Stomach (tissue), 9 donors: ENCODE data around the gene MT1F. TPM values are rescaled to one million over a fixed set of nuclear protein-coding genes. Genes with fewer than 3 reads are reported as not detected.
"Not testable (repeated sequence)": the region's sequence is repeated elsewhere in the genome, so short reads cannot be mapped to it uniquely, and the experiment has no call there.

Source experiments
- DNase-seq, 2 donors: peaks; one replicate each; pipeline versions ENCODE4 v3.0.0 to v3.0.0-alpha.2; 2013 to 2019
- H3K27ac ChIP-seq, 5 donors: fragments of 200-600 bp in 4 of 5; sonication (generic) in 4 of 5; one replicate each; pipeline ENCODE4 v1.5.1; 2013 to 2019; ENCODE audit warnings: mild to moderate bottlenecking in 1 of 5, moderate library complexity in 1 of 5
- H3K27me3 ChIP-seq, 3 donors: fragments of 200-600 bp; sonication (generic); one replicate each; pipeline ENCODE4 v1.5.1; 2017 to 2019; ENCODE audit warnings: mixed run types in 1 of 3
- H3K36me3 ChIP-seq, 4 donors: fragments of 200-600 bp; sonication (generic); 1 replicate in 3 of 4; 2 replicates in 1 of 4; pipeline ENCODE4 v1.5.1; 2016 to 2019
- H3K4me1 ChIP-seq, 4 donors: fragments of 200-600 bp; sonication (generic); one replicate each; pipeline ENCODE4 v1.5.1; 2016 to 2019
- H3K4me3 ChIP-seq, 4 donors: fragments of 200-600 bp; sonication (generic) in 3 of 4; one replicate each; pipeline ENCODE4 v1.5.1; 2016 to 2019; ENCODE audit warnings: mild to moderate bottlenecking in 1 of 4
- H3K9me3 ChIP-seq, 4 donors: fragments of 200-600 bp; sonication (generic); one replicate each; pipeline ENCODE4 v1.5.1; 2016 to 2019
- CTCF ChIP-seq, 7 experiments: fragments of 450-650 bp in 4 of 7; fragments of 200-600 bp in 3 of 7; sonication (generic) in 3 of 7; IDR thresholded peaks; one replicate each; pipeline ENCODE4 v1.5.1; 2016 to 2019; ENCODE audit warnings: antibody characterized with exemption in 7 of 7, control low read depth in 2 of 7, mild to moderate bottlenecking in 1 of 7
- EP300 ChIP-seq: sonication (generic); formaldehyde crosslinking; IDR thresholded peaks from one replicate; pipeline ENCODE4 v1.6.1; 2017; ENCODE audit warnings: antibody characterized with exemption
- POLR2A ChIP-seq, 4 donors: fragments of 450-650 bp; IDR thresholded peaks; one replicate each; pipeline ENCODE4 v1.6.1; 2016; ENCODE audit warnings: antibody characterized with exemption in 4 of 4, control low read depth in 2 of 4, mild to moderate bottlenecking in 1 of 4, moderate library complexity in 1 of 4
- POLR2AphosphoS5 ChIP-seq, 3 donors: sonication (generic); formaldehyde crosslinking; IDR thresholded peaks; one replicate each; pipeline ENCODE4 v1.6.1; 2016; ENCODE audit warnings: antibody characterized with exemption in 3 of 3
- WGBS, 5 donors: extraction: QIAGEN DNeasy Blood & Tissue Kit in 3 of 5; methylation state at CpG; one replicate each; pipeline versions ENCODE4 v1.1.5 to v1.1.7; 2013 to 2018; 5-methylcytosine and 5-hydroxymethylcytosine counted together
- intact Hi-C: fragments of 100-400 bp; cut with DNase I; formaldehyde crosslinking; loops from one replicate; pipeline ENCODE4 v1.15.1; 2023; ENCODE audit warnings: low total_unique reads
- polyA plus RNA-seq, 3 donors: library from polyadenylated mRNA; stranded (reverse); fragments of 200-250 nt; gene quantifications; one replicate each; pipeline ENCODE4 v1.2.3, GENCODE V29; 2013
- total RNA-seq, 5 donors: library from RNA; depleted of rRNA; stranded (reverse); fragments of >200 nt; gene quantifications; one replicate each; pipeline versions ENCODE4 v1.1.0 to v1.2.3, GENCODE V29; 2014 to 2016
- donor health status: healthy with polysubstance abuse.
- donor health status: Bipolar disorder and iron deficiency.
- donor health status: healthy.

Gene MT1F
- total and polyA plus RNA-seq, 8 donors, result 7.5 to 225 (median 80.2) TPM; not detected in 2

GRCh38 chr16:56667581-56668571 lies 10.1 kb downstream of the MT1F start, which contains the start of gene MT1G:
Gene MT1G, minus strand, starts transcription at chr16:56668065. Its CDS starts 72 bp downstream, at chr16:56667993.
- H3K4me3 ChIP-seq, result peak within 1 kb of the TSS; percentile 30 to 46 (median 34)
- DNase-seq, result peak; percentile 87
- H3K4me1 ChIP-seq, result peaks cover 23 to 41% (median 38%) of the 10 kb centered on the region in 4 donors
- H3K27ac ChIP-seq, result peak within 1 kb of the TSS; percentile 43 to 78 (median 70)
- no peaks in the 10 kb centered on the region for H3K9me3 ChIP-seq
- peak in 1 of 4 donors; percentile 82 for TF ChIP-seq POLR2A (IDR thresholded peaks at IDR 0.05)
- no peak for TF ChIP-seq EP300
- peak; percentile 1 to 92 (median 91) for TF ChIP-seq POLR2AphosphoS5 (IDR thresholded peaks at IDR 0.05)
- H3K27me3 ChIP-seq, result peaks cover 0 to 89% (median 30%) of the 10 kb centered on the region in 3 donors
- H3K36me3 ChIP-seq, result no peaks in the 10 kb centered on the region
- intact Hi-C loops, result no loop called here
- 10 to 13% (median 12%) methylated on average over 29 to 46 of the region's 46 CpGs for WGBS, 5 donors

DNA sequence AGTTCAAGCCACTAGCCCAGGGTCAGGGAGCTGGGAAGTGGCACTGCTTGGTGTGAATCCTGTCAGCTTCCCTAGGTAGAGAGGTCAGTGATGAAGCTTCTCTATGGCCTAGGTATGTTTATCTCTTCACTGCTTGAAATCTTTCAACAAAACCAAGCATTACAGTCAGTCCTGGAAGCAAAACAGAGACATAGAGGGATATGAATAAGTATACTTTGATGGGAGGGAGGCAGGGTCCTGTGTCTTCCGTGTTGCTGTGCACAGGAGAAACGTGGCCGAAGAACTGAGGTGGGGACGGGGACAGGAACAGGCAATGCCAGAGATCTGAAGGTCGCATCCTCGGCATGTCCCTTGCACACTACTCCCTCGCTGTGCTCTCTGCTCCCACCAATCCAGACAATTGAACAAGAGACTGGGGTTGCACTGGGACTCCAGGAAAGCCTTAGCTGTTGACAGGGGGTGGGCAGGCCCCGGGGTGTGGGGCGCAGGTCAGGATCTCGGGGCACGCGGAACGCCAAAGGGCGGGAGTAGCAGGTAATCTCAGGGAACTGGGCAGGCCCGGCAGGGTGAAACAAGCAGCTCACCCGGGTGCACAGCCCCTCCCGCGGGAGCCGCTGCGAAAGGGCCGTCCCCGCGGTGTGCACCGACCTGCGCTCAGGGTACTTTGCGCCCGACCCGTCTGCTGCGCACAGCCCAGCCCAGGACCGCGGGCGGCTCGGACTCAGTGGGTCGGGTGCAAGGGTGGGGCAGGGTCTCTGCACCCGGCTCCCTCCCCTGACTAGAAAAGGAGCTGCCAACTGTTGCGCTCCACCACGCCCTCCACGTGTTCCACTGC lies 11.5 kb downstream of the MT1F start, which contains the start of gene MT1H:
Gene MT1H, plus strand, starts transcription at position 810 of the 835 bp plus-strand sequence. CDS start 71 bp downstream, outside the sequence.
- Histone ChIP-seq H3K36me3 (no peaks in the 10 kb centered on the region), H3K4me3 (peak within 1 kb of the TSS in 3 of 4 donors; percentile 12 to 32 (median 18)), H3K4me1 (peaks cover 20 to 36% (median 32%) of the 10 kb centered on the region in 4 donors), H3K9me3 (no peaks in the 10 kb centered on the region), H3K27me3 (peaks cover 0 to 88% (median 25%) of the 10 kb centered on the region in 3 donors), H3K27ac (peak within 1 kb of the TSS in 3 of 5 donors; percentile 46 to 78 (median 74))
- intact Hi-C loops, result no loop called here
- DNase-seq, result peak; percentile 58 to 80
- 12 to 26% (median 19%) methylated on average over 18 to 38 of the region's 38 CpGs for WGBS, 5 donors
- no peak for TF ChIP-seq POLR2AphosphoS5 (IDR thresholded peaks at IDR 0.05)
- TF ChIP-seq CTCF (IDR thresholded peaks at IDR 0.05), result no peak
- no peak for TF ChIP-seq EP300
- no peak for TF ChIP-seq POLR2A (IDR thresholded peaks at IDR 0.05)

GRCh38 chr16:56669840-56670619 lies 12.3 kb downstream of the MT1F start:
- intact Hi-C loops, result no loop called here
- Histone ChIP-seq H3K27ac (peak overlapping the region in 1 of 5 donors; percentile 78), H3K4me3 (peak overlapping the region in 3 of 4 donors; percentile 12 to 32 (median 18))

GRCh38 chr16:56670620-56670934 lies 12.8 kb downstream of the MT1F start:
- Histone ChIP-seq H3K4me3 (no peak overlapping the region), H3K4me1 (peaks cover 23 to 38% (median 34%) of the 10 kb centered on the region in 4 donors), H3K27me3 (peaks cover 0 to 93% (median 29%) of the 10 kb centered on the region in 3 donors), H3K27ac (no peak overlapping the region), H3K36me3 (no peaks in the 10 kb centered on the region), H3K9me3 (no peaks in the 10 kb centered on the region)
- intact Hi-C loops, result no loop called here
- 52 to 85% (median 71%) methylated on average over 2 of the region's 2 CpGs for WGBS, 5 donors
- DNase-seq, result no peak
- TF ChIP-seq EP300 (no peak), POLR2AphosphoS5 (IDR thresholded peaks at IDR 0.05) (no peak), POLR2A (IDR thresholded peaks at IDR 0.05) (no peak), CTCF (IDR thresholded peaks at IDR 0.05) (no peak)

More at GRCh38 chr16:56669840-56670619, 12.3 kb downstream of the MT1F start:
- H3K27me3 ChIP-seq, result peaks cover 0 to 88% (median 25%) of the 10 kb centered on the region in 3 donors
- peaks cover 20 to 36% (median 32%) of the 10 kb centered on the region in 4 donors for H3K4me1 ChIP-seq
- no peak for DNase-seq
- no peaks in the 10 kb centered on the region for H3K36me3 ChIP-seq
- WGBS, 5 donors, result 20 to 29% (median 25%) methylated on average over 19 of the region's 19 CpGs
- H3K9me3 ChIP-seq, result no peaks in the 10 kb centered on the region
- TF ChIP-seq POLR2A (IDR thresholded peaks at IDR 0.05), result no peak

DNA sequence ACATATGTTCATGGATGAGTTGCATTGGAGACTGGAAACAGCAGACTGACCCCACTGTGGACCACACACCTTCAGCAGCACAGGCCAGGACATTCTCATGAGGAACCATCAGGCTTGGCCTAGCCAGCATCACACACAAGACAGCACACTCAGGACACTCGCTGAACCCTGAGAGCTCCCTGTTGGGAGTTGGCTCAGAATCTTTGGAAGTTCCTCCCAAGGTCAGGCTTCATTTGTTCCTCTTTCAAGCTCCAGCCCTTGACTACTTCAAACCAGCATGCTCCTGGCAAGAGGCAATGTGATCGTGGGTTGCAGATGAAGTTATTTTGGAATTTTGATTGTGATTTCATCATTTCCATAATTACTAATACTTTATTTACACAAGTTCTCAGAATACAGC lies 13.9 kb downstream of the MT1F start:
- H3K27ac ChIP-seq, H3K4me3 ChIP-seq, intact Hi-C loops, DNase-seq, H3K9me3 ChIP-seq, H3K36me3 ChIP-seq: not testable (repeated sequence)
- peaks cover 0 to 96% (median 40%) of the 10 kb centered on the region in 3 donors for H3K27me3 ChIP-seq
- WGBS, 5 donors, result 63 to 79% (median 68%) methylated on average over 2 of the region's 2 CpGs
- peaks cover 31 to 43% (median 42%) of the 10 kb centered on the region in 4 donors for H3K4me1 ChIP-seq

DNA sequence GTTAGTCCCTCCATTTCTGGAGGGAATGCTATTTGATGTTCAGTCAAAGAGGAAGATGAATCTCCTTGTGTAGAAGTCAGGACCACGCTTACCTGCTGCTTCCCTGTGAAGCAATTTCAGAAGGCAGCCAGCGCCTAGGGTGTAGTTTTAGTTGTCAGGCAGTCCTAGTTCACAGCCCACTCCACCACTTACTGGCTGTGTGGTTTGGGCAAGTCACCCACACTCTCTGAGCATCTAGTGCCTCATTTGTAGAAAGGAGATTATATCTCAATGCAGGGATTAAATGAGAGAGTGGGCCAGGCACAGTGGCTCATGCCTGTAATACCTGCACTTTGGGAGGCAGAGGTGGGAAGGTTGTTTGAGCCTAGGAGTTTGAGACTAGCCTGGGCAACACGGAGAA lies 14.4 kb downstream of the MT1F start:
- H3K9me3 ChIP-seq, H3K27ac ChIP-seq, DNase-seq, intact Hi-C loops, H3K36me3 ChIP-seq, H3K4me3 ChIP-seq: not testable (repeated sequence)
- H3K4me1 ChIP-seq, result peaks cover 31 to 40% (median 39%) of the 10 kb centered on the region in 4 donors
- H3K27me3 ChIP-seq, result peaks cover 0 to 96% (median 40%) of the 10 kb centered on the region in 3 donors
- 71 to 91% (median 82%) methylated on average over 3 of the region's 3 CpGs for WGBS, 5 donors
